ENCODE results near the gene MEP1A.

- TF ChIP-seq REST (IDR thresholded peaks at IDR 0.05; ENCODE audit: borderline replicate concordance in 1 of 2, low read depth in 1 of 2, low read length in 2 of 2) (no peak), PBX3 (CRISPR knock-in tag; IDR thresholded peaks at IDR 0.05; ENCODE audit: borderline replicate concordance) (no peak), XBP1 (CRISPR knock-in tag; IDR thresholded peaks at IDR 0.05) (no peak), MNT (IDR thresholded peaks at IDR 0.05) (no peak), SMARCC2 (IDR thresholded peaks at IDR 0.05) (no peak), CERS6 (CRISPR knock-in tag; IDR thresholded peaks at IDR 0.05) (no peak), PAF1 (CRISPR knock-in tag; IDR thresholded peaks at IDR 0.05) (no peak), ERF (CRISPR knock-in tag; IDR thresholded peaks at IDR 0.05) (no peak), KDM1A (CRISPR knock-in tag; IDR thresholded peaks at IDR 0.05) (no peak)
Observed at GRCh38 chr6:46815130-46815529, 21.9 kb downstream of the MEP1A start.

Data from HepG2 (cell line).